ENCODE data around the gene ADGRG4.

Gene ADGRG4

GRCh38 chrX:136306182-136306581 is 5.4 kb downstream of the ADGRG4 start:
- no peak for DNase-seq

GRCh38 chrX:136307471-136307870 is 6.7 kb downstream of the ADGRG4 start:
- no peak for DNase-seq

GRCh38 chrX:136310411-136310810 is 9.6 kb downstream of the ADGRG4 start:
- no peak for DNase-seq

- DNase-seq, result no peak
These were observed 17.4 kb downstream of the ADGRG4 start for GRCh38 chrX:136318156-136318555.

GRCh38 chrX:136318895-136319597 is 18.3 kb downstream of the ADGRG4 start:
- no peak for DNase-seq

- no peak for DNase-seq
These were observed 18.8 kb downstream of the ADGRG4 start for GRCh38 chrX:136319600-136319999.

- DNase-seq, result no peak
These were observed 20.8 kb downstream of the ADGRG4 start for GRCh38 chrX:136321532-136321931.

GRCh38 chrX:136322064-136322463 is 21.3 kb downstream of the ADGRG4 start:
- no peak for DNase-seq

- DNase-seq, result no peak
These were observed 24.6 kb downstream of the ADGRG4 start for GRCh38 chrX:136325377-136325776.

- DNase-seq, result no peak
These were observed 28.2 kb downstream of the ADGRG4 start for GRCh38 chrX:136328933-136329332.

GRCh38 chrX:136336623-136337022 is 35.9 kb downstream of the ADGRG4 start:
- no peak for DNase-seq

GRCh38 chrX:136339702-136340101 is 38.9 kb downstream of the ADGRG4 start:
- DNase-seq, result no peak

GRCh38 chrX:136344320-136344719 is 43.6 kb downstream of the ADGRG4 start:
- DNase-seq, result no peak

GRCh38 chrX:136346506-136346905 is 45.7 kb downstream of the ADGRG4 start:
- DNase-seq, result no peak

GRCh38 chrX:136347706-136348105 is 46.9 kb downstream of the ADGRG4 start:
- DNase-seq, result no peak

GRCh38 chrX:136353526-136354093 is 52.8 kb downstream of the ADGRG4 start:
- DNase-seq, result no peak

- DNase-seq, result no peak
These were observed 53.4 kb downstream of the ADGRG4 start for GRCh38 chrX:136354201-136354600.

GRCh38 chrX:136369377-136369776 is 68.6 kb downstream of the ADGRG4 start:
- DNase-seq, result no peak

- DNase-seq, result no peak
These were observed 76.0 kb downstream of the ADGRG4 start for GRCh38 chrX:136376713-136377112.

- DNase-seq, result no peak
These were observed 79.4 kb downstream of the ADGRG4 start for GRCh38 chrX:136380010-136380769.

- DNase-seq, result no peak
These were observed 85.4 kb downstream of the ADGRG4 start for GRCh38 chrX:136386173-136386572.

- DNase-seq, result no peak
These were observed 86.1 kb downstream of the ADGRG4 start for GRCh38 chrX:136386826-136387225.

GRCh38 chrX:136387951-136388502 is 87.3 kb downstream of the ADGRG4 start:
- no peak for DNase-seq

GRCh38 chrX:136390921-136391320 is 90.2 kb downstream of the ADGRG4 start:
- no peak for DNase-seq
